HepG2 (cell line): Measurements from ENCODE around the gene GRHPR. TPM values are rescaled to one million over a fixed set of nuclear protein-coding genes. Genes with fewer than 3 reads are reported as not detected.
A peak's percentile ranks its signal among the peaks of the same experiment; 100 is the strongest.

Source experiments
- ATF4 ChIP-seq, 2 experiments: fragments of 450-650 bp in 1 of 2; sonication (generic) in 1 of 2; formaldehyde crosslinking; IDR thresholded peaks; 2 replicates each; pipeline versions ENCODE4 v1.5.0 to v1.8.0; 2020 to 2022; ENCODE audit warnings: mild to moderate bottlenecking in 1 of 2, missing genetic modification reagents in 1 of 2
- CENPT ChIP-seq: sonication (generic); formaldehyde crosslinking; IDR thresholded peaks from 2 replicates; pipeline ENCODE4 v1.8.0; 2022; ENCODE audit warnings: low read depth, mild to moderate bottlenecking, moderate library complexity, missing genetic modification reagents
- CREB3 ChIP-seq: sonication (generic); formaldehyde crosslinking; IDR thresholded peaks from 2 replicates; pipeline ENCODE4 v1.5.0; 2020; ENCODE audit warnings: missing genetic modification reagents
- CSRNP2 ChIP-seq: sonication (generic); formaldehyde crosslinking; conservative IDR thresholded peaks from 2 replicates; pipeline ENCODE4 v1.8.0; 2022; ENCODE audit warnings: low read depth, missing genetic modification reagents
- DMAP1 ChIP-seq: IDR thresholded peaks from 2 replicates; pipeline ENCODE4 v1.6.1; 2016
- E2F5 ChIP-seq: sonication (generic); formaldehyde crosslinking; conservative IDR thresholded peaks from 2 replicates; pipeline ENCODE4 v1.4.0; 2020; ENCODE audit warnings: missing genetic modification reagents
- ESRRA ChIP-seq: sonication (generic); formaldehyde crosslinking; IDR thresholded peaks from 2 replicates; pipeline ENCODE4 v1.5.1; 2020; ENCODE audit warnings: mild to moderate bottlenecking, low read depth, missing genetic modification reagents
- GFI1 ChIP-seq: sonication (generic); formaldehyde crosslinking; IDR thresholded peaks from 2 replicates; pipeline ENCODE4 v1.5.0; 2020; ENCODE audit warnings: missing genetic modification reagents, mild to moderate bottlenecking, borderline replicate concordance
- KDM1A ChIP-seq: IDR thresholded peaks from 2 replicates; pipeline ENCODE4 v1.6.1; 2016; ENCODE audit warnings: missing compliant biosample characterization
- MYC ChIP-seq: sonication (generic); formaldehyde crosslinking; IDR thresholded peaks from 2 replicates; pipeline ENCODE4 v1.9.0; 2021; ENCODE audit warnings: missing genetic modification reagents, borderline replicate concordance
- NFE2L1 ChIP-seq: sonication (generic); formaldehyde crosslinking; IDR thresholded peaks from 2 replicates; pipeline ENCODE4 v1.4.0; 2020; ENCODE audit warnings: missing genetic modification reagents, mild to moderate bottlenecking, borderline replicate concordance
- ONECUT2 ChIP-seq: sonication (generic); formaldehyde crosslinking; IDR thresholded peaks from 2 replicates; pipeline ENCODE4 v1.4.0; 2020; ENCODE audit warnings: missing genetic modification reagents
- PATZ1 ChIP-seq: sonication (generic); formaldehyde crosslinking; IDR thresholded peaks from 2 replicates; pipeline ENCODE4 v1.4.0; 2020; ENCODE audit warnings: missing genetic modification reagents
- PCBP2 ChIP-seq: fragments of 200-400 bp; formaldehyde crosslinking; optimal IDR thresholded peaks from 2 replicates; pipeline ENCODE3; 2018; ENCODE audit warnings: low read length, low read depth; ENCODE audit not compliant: poor library complexity, severe bottlenecking
- RFX1 ChIP-seq: fragments of 450-650 bp; IDR thresholded peaks from 2 replicates; pipeline ENCODE4 v1.6.1; 2017
- SRSF4 ChIP-seq: fragments of 200-400 bp; formaldehyde crosslinking; IDR thresholded peaks from one replicate; pipeline ENCODE4 v1.6.1; 2018; ENCODE audit warnings: mild to moderate bottlenecking, low read depth, low read length, moderate library complexity; ENCODE audit not compliant: poor library complexity, severe bottlenecking
- ZFX ChIP-seq: sonication (generic); formaldehyde crosslinking; IDR thresholded peaks from 2 replicates; pipeline ENCODE4 v1.4.0; 2020; ENCODE audit warnings: mild to moderate bottlenecking, low read depth, missing genetic modification reagents, moderate library complexity
- ZFYVE20 ChIP-seq: sonication (generic); formaldehyde crosslinking; IDR thresholded peaks from 2 replicates; pipeline ENCODE4 v1.8.0; 2023; ENCODE audit warnings: low read depth, mild to moderate bottlenecking, moderate library complexity, missing genetic modification reagents, borderline replicate concordance
- ZNF160 ChIP-seq: sonication (generic); formaldehyde crosslinking; IDR thresholded peaks from 2 replicates; pipeline ENCODE4 v1.8.0; 2022; ENCODE audit warnings: mild to moderate bottlenecking, inconsistent platforms, missing genetic modification reagents
- ZNF235 ChIP-seq: sonication (generic); formaldehyde crosslinking; IDR thresholded peaks from 2 replicates; pipeline ENCODE4 v1.8.1; 2023; ENCODE audit warnings: mild to moderate bottlenecking, missing genetic modification reagents, borderline replicate concordance
- ZNF337 ChIP-seq: sonication (generic); formaldehyde crosslinking; IDR thresholded peaks from 2 replicates; pipeline ENCODE4 v1.5.1; 2020; ENCODE audit warnings: missing genetic modification reagents, low read depth, mild to moderate bottlenecking, borderline replicate concordance
- ZNF547 ChIP-seq: sonication (generic); formaldehyde crosslinking; IDR thresholded peaks from 2 replicates; pipeline ENCODE4 v1.5.1; 2020; ENCODE audit warnings: mild to moderate bottlenecking, missing genetic modification reagents
- ZNF782 ChIP-seq: sonication (generic); formaldehyde crosslinking; IDR thresholded peaks from 2 replicates; pipeline ENCODE4 v1.4.0; 2020; ENCODE audit warnings: missing genetic modification reagents, mild to moderate bottlenecking, borderline replicate concordance
- polyA plus RNA-seq, 8 experiments: library from polyadenylated mRNA; depleted of rRNA in 3 of 8; stranded (reverse) in 7 of 8; unstranded in 1 of 8; fragments of >200 nt; fragmentation: Illumina TruSeq in 4 of 8; extraction: Trizol in 4 of 8; gene quantifications; 2 replicates each; pipeline versions ENCODE4 v1.2.1 to v1.2.3, GENCODE V29; 2011 to 2016; ENCODE audit warnings: low read depth in 4 of 8, missing spikeins in 1 of 8, mixed read lengths in 1 of 8; ENCODE audit not compliant: insufficient read depth in 1 of 8
- total RNA-seq, 5 experiments: library from RNA; depleted of rRNA; stranded (reverse); fragments of >200 nt; fragmentation: Illumina TruSeq; extraction: Trizol; gene quantifications; 2 replicates each; pipeline ENCODE4 v1.2.3, GENCODE V29; 2016; ENCODE audit warnings: low read depth in 1 of 5

The GRHPR gene
- total and polyA plus RNA-seq, 2 of the 13 experiments (the other 11 are each of a cell fraction or from before 2014, with no cell fraction given): 113 to 115 TPM

GRCh38 chr9:37464426-37465248, 42.1 kb downstream of the GRHPR start (continued):
- no peak for TF ChIP-seq SRSF4
- no peak for TF ChIP-seq GFI1 (CRISPR knock-in tag)
- 0 out of 2 replicates have a peak, but pooled peaks have one; percentile 57 for TF ChIP-seq CENPT (CRISPR knock-in tag)
- no peak; the same call in 1 of the 2 replicates for TF ChIP-seq ONECUT2 (CRISPR knock-in tag)
- 0 out of 2 replicates have a peak, but pooled peaks have one; percentile 8 for TF ChIP-seq ZNF547 (CRISPR knock-in tag)
- peak; percentile 74 for TF ChIP-seq ZFX (CRISPR knock-in tag)
- TF ChIP-seq NFE2L1: no peak
- TF ChIP-seq PCBP2: no peak
- TF ChIP-seq DMAP1 (CRISPR knock-in tag): peak; percentile 85
- TF ChIP-seq CREB3 (CRISPR knock-in tag): 0 out of 2 replicates have a peak, but pooled peaks have one; percentile 63
- TF ChIP-seq E2F5 (CRISPR knock-in tag): no peak
- TF ChIP-seq CSRNP2: no peak
- peak; percentile 80; the same call in 1 of the 2 replicates for TF ChIP-seq MYC
- peak; percentile 58; the same call in 1 of the 2 replicates for TF ChIP-seq ZNF782
- TF ChIP-seq PATZ1: peak; percentile 69; the same call in 1 of the 2 replicates
- TF ChIP-seq ZFYVE20: no peak
- no peak for TF ChIP-seq ATF4 (CRISPR knock-in tag; IDR thresholded peaks at IDR 0.05)
- TF ChIP-seq KDM1A (CRISPR knock-in tag): no peak
- TF ChIP-seq RFX1: no peak
- TF ChIP-seq ZNF337 (CRISPR knock-in tag): no peak
- 0 out of 2 replicates have a peak, but pooled peaks have one; percentile 44 for TF ChIP-seq ESRRA
- TF ChIP-seq ZNF160 (CRISPR knock-in tag): peak; percentile 80; the same call in 1 of the 2 replicates
- TF ChIP-seq ZNF235 (CRISPR knock-in tag): no peak
